Measurements from ENCODE around the gene GOLGA8H. TPM values are rescaled to one million over a fixed set of nuclear protein-coding genes. Genes with fewer than 3 reads are reported as not detected.
"Not testable (repeated sequence)": the region's sequence is repeated elsewhere in the genome, so short reads cannot be mapped to it uniquely, and the experiment has no call there.

The GOLGA8H gene
- total and polyA plus RNA-seq, 2 donors, result 1.2 to 1.4 TPM

DNA sequence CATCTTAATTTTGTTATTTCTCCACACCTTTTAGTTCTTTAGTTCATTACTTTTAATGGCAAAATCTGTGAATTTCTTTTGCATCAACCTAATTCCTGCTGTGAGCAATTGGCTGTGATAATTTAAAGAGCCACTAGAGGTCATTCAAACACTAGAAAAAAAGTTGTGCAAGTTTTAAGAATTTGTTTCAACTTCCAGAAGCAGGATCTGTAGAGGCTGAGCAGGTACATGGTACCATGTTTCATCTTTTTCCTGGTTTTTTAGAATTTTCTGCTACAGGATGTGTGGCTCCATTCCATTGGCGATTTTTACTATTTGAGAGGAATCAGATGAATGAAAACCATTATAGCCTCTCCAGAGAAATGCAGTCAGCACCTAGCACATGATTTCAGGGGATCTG lies 57.3 kb downstream of the GOLGA8H start:
- not testable (repeated sequence) for DNase-seq (ENCODE audit: extremely low spot score); H3K27ac ChIP-seq (ENCODE audit: low read depth); H3K36me3 ChIP-seq (ENCODE audit: insufficient read depth); H3K4me1 ChIP-seq (ENCODE audit: insufficient read depth); H3K4me3 ChIP-seq (ENCODE audit: low read depth, low read length)
- WGBS, result 86% methylated on average over 1 of the region's 1 CpG

Small RNA genes lying within 50 kb of the gene (small RNA-seq; reads per million reads assigned to genes)
- not detected for gene RF00096
- not detected for gene RN7SL628P
- gene RN7SL796P, result not detected

Other genes with a start within 250 kb of the GOLGA8H start
- gene CHRFAM7A, start 210.5 kb upstream of the GOLGA8H start, total RNA-seq, result 3.6 TPM
- 0.44 TPM for gene CHRFAM7A, start 210.5 kb upstream of the GOLGA8H start, polyA plus RNA-seq
- gene GOLGA8R, start 189.8 kb upstream of the GOLGA8H start, total RNA-seq, result 5.3 TPM
- 1.2 TPM for gene GOLGA8R, start 189.8 kb upstream of the GOLGA8H start, polyA plus RNA-seq
- gene GOLGA8Q, start 52.0 kb upstream of the GOLGA8H start, total RNA-seq, result 5.5 TPM
- 1.2 TPM for gene GOLGA8Q, start 52.0 kb upstream of the GOLGA8H start, polyA plus RNA-seq